Prostate gland (tissue), 2 donors: ENCODE results near the gene ENPP6.

Experiments
- CTCF ChIP-seq, 4 experiments: fragments of 200-600 bp in 2 of 4; fragments of 450-650 bp in 2 of 4; sonication (generic) in 2 of 4; IDR thresholded peaks; 1 replicate in 3 of 4; 2 replicates in 1 of 4; pipeline ENCODE4 v1.5.1; 2016 to 2019; ENCODE audit warnings: antibody characterized with exemption in 4 of 4, mild to moderate bottlenecking in 2 of 4, moderate library complexity in 2 of 4
- POLR2A ChIP-seq: fragments of 450-650 bp; IDR thresholded peaks from one replicate; pipeline ENCODE4 v1.6.1; 2016; ENCODE audit warnings: antibody characterized with exemption, mild to moderate bottlenecking

GRCh38 chr4:184157322-184157721 lies 60.4 kb downstream of the ENPP6 start:
- no peak for TF ChIP-seq CTCF (IDR thresholded peaks at IDR 0.05)
- TF ChIP-seq POLR2A = no peak
